D341Med (cell line): ENCODE measurements around the gene CPLANE2.
"Not testable (repeated sequence)": the region's sequence is repeated elsewhere in the genome, so short reads cannot be mapped to it uniquely, and the experiment has no call there.

ENCODE experiments used
- DNase-seq: peaks from one replicate; pipeline ENCODE4 v3.0.0; 2012; ENCODE audit warnings: low spot score

Gene CPLANE2

GRCh38 chr1:16248603-16249516 lies 11.9 kb upstream of the CPLANE2 start:
- DNase-seq = no peak

GRCh38 chr1:16248007-16248436 lies 11.0 kb upstream of the CPLANE2 start:
- no peak for DNase-seq

GRCh38 chr1:16247441-16247840 lies 10.5 kb upstream of the CPLANE2 start:
- no peak for DNase-seq

DNA sequence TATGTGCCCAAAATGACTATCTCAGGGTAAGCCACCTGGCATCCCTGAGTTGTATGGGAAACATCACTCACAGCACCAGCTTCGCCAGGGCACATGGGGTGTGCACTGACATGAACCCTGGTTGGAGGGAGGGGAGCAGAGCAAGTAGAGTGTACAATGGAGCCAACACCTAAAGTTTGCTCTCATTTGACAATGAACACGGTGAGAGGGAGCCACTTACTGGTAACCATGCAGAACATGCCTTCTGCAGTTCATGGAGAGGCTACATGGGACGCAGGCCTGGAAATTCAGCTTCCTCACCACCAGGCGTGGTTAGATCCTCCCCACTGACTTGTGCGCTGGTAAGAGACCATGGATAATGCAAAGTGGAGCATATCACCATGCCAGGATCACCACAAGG lies 10.0 kb upstream of the CPLANE2 start:
- no peak for DNase-seq

DNA sequence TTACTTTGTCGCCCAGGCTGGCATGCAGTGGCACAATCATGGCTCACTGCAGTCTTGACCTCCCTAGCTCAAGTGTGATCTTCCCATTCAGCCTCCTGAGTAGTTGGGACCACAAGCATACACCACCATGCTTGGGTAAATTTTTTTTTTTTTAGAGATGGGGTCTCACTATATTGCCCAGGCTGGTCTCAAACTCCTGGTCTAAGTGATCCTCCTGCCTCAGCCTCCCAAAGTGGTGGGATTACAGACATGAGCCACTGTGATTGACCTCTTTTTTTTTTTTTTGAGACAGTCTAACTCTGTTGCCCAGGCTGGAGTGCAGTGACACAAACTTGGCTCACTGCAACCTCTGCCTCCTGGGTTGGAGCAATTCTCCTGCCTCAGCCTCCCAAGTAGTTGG lies 9.3 kb upstream of the CPLANE2 start:
- not testable (repeated sequence) for DNase-seq

- no peak for DNase-seq
Observed at GRCh38 chr1:16245476-16246196, 8.7 kb upstream of the CPLANE2 start.

DNA sequence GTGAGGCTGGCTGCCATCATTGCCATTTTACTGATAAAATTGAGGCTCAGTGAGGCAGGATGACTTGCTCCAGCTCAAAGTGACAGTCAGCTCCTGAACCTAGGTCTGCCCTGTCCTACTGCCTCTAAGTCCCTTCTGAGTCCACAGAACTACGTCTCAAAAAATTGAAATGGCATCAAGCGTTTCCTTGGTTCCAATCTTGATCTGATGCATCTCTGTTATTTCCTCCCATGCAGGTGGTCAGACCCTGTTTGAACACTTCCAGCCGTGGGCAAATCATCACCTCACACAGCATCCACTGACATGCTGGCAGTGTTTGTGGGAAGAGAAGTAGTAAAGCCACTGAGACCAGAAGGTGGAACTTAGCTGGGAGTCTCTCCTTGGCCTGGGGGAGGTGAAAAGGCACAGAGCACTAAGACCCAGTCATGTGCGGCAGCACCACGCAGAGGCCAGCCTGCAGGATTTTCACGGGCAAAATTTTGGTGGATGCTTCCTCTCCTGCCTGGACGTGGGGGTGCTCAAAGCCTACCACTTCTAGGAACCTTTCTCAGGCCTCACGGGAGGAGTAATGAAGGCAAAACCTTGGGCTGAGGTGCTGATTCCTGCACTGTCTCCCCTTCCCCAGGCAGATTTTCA lies 7.8 kb upstream of the CPLANE2 start:
- no peak for DNase-seq

DNA sequence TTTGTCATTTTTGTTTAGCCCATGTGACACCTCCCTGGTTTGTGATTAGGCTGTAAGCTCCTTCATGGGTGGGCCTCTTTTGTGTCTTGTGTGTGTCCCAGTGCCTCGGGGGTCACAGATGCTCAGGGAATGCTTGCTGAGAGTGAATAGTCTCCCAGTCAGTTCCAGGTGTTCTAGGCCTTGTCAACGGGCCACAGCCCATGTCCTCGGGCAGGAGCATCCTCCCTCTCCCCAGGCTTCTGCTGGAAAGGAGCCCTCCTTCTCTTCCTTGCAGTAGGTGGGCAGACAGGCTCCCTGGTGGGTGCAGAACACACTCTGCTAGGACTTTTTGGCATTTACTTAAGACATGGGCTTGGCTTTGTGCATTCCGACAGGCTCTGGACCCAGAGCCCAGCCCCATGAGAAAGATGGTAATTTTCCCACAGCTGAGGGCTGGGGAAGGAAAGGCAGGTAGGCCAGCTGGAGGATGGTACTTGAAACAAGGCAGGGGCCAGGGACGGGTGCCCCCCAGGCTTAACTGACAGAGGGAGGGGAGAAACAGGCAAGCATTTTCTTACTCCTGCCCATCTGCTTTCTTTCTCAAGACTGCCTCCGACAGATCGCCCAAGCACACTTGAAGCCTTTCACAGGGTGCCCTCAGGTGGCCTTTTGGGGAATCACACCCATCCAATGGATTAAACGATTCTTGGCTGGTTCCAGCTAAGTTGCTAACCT lies 7.1 kb upstream of the CPLANE2 start:
- peak; percentile 82 for DNase-seq

DNA sequence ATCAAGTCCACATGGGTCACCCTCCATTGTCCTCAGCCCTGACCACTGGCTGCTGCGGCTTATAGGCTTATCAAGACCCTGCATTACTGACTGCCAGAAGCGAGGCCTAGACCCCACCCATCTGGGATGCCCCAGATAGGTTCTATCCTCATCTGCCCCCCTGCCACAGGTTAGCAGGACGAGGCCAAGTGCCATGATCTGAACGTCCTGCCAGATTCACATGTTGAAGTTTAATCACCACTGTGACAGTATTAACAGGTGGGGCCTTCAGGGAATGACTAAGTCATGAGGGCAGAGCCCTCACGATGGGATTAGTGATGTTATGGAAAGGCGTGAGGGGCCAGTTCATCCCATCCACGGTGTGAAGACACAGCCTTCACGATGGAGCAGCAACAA lies 6.2 kb upstream of the CPLANE2 start:
- no peak for DNase-seq

DNA sequence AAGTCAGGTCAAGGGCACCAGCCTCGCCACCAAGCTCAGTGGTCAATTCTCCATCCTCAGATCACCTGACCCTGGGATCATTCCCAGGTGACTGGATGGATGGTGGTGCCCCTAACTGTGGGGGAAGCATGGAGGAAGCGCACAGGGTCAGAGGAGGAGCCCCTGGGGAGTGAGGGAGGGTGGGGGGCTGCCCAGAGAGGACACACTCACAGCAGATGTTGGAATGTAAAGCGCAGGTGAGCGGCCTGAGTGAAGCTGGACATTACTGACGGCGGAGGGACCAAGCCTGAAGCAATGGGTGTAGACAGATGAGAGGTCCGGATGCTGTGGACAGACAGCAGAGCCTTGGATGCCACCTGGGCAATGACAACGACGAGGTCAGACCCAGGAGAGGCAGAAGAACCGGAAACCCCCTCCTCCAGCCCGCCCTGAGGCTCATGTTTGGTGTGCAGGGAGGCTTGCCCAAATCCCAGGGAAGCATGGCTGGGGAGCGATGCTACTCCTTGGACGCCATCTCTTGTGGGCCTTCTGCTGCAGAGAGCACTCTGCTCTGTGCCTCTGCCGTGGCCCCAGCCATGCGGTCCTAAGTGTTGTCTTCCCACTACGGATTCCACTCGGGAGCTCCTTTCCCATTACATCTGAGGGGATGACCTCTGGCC lies 5.7 kb upstream of the CPLANE2 start:
- DNase-seq = no peak

DNA sequence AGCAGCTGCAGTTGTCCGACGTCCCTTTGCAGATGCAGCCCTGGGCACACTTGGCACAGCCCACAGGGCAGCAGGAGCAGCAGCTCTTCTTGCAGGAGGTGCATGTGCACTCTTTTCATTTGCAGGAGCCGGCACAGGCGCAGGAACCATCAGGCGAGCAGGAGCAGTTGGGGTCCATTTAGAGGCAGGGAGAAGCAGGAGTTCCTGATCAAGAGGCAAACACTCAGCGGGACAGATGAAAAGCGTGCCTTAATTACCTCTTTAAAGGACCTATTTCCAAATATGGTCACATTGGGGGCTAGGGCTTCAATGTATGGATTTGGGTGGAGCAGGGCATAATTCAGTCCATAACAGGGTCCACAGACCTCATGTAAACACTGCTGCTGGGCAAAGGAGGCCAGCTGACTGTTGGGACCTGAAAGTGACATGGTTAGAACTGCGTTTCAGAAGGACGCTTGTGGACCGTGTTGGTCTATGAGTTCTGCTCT lies 4.3 kb upstream of the CPLANE2 start:
- DNase-seq = no peak

DNA sequence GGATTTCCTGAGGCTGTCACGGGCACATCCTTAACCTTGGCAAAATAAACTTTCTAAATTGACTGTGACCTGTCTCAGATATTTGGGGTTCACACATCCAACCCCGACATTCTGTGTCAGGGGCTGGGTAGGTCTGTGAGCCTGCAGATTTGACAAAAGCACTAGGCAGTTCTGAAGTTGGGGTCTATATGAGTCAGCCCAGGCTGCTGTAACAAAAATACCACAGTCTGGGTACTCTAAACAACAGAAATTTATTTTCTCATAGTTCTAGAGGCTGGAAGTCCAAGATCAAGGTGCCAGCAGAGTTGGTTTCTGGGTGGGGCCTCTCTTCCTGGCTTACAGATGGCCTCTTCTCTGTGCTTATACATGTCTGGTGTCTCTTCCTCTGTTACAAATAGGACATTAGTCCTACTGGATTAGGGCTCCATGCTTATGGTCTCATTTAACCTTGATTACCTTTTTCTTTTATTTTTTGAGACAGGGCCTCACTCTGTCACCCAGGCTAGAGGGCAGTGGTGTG lies 3.0 kb upstream of the CPLANE2 start:
- no peak for DNase-seq

GRCh38 chr1:16237343-16237830 lies 404 bp upstream of the CPLANE2 start:
- DNase-seq = no peak

DNA sequence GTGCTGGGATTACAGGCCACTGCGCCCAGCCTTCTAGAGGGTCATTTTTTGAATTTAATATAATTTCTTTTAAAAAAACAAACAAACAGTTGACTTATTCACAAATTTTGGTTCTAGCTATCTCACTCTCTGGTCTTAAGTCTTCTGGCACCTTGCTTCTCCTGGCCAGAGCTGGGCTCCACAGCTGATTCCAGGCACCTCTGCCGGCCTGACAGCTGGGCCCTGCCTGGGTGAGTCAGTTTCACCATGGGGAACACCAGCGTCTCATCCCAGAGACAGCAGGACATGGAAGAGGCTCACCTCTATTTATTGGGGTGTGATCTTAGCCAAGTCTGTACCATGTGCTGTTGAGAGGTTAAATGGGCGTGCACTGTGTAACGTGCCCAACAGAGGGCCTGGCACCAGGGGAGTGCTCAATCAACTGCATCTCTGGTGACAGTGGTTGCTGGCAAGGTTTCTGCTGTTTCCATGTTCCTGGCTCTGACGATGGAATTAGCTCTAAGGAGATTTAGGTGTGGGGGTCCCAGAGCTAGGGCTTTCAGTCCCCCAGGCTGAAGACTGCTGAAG lies 956 bp downstream of the CPLANE2 start:
- DNase-seq = peak; percentile 60

DNA sequence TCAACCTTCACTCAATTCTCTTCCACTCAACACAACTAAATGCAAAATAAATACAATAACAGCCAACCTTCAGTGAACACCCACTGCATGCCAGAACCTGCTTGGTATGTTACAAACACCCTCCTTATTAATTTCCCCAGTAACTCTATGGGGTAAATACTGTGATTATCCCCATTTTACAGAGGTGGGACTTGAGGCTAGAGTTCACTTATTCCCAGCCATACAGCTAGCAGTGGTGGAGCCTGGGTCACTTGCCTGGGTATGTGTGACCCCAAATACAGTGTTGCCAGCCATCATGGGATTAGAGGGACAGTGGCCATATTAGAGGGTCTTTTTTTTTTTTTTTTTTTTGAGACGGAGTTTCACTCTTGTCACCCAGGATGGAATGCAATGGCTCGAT lies 1.6 kb downstream of the CPLANE2 start:
- no peak for DNase-seq

DNA sequence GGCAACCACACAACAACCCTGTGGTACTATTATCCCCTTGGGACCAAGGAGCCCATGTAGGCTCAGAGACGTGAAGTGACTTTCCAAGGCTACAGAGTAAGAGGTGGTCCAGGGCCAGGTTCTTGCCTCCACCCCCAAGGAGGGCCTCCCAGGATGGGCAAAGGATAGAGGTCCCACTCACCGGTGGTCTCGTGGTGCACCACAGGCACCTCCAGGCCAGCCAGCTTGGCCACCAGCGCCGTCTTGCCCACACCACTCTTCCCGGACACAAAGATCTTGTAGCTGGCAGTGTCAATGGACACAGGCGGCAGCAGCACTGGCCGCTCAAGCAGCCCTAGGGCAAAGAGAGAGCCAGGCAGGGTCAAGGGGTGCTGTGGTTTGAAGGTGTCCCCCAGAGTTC lies 3.6 kb downstream of the CPLANE2 start:
- DNase-seq = no peak

GRCh38 chr1:16232316-16232710 lies 4.7 kb downstream of the CPLANE2 start:
- no peak for DNase-seq

- DNase-seq = no peak
Observed at GRCh38 chr1:16231331-16232315, 5.4 kb downstream of the CPLANE2 start.

DNA sequence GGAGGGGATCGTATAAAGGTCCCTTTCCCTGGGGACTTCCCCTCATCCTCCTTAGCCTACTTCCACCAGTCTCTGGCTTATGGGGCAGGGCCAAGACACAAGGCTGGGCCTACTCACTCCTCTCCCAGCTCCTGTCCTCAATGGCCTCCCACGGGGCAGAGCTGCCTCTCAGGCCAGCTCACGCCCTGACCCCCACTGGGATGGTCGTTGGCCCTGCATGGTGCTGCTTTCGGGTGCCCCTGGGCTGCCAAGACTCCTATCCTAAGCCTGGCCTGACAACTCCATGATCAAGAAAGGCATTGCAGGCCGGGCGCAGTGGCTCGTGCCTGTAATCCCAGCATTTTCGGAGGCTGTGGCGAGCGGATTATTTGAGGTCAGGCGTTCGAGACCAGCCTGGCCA lies 6.2 kb downstream of the CPLANE2 start:
- no peak for DNase-seq
